GM23248 (cell line): ENCODE measurements around the gene MYO16. TPM values are rescaled to one million over a fixed set of nuclear protein-coding genes. Genes with fewer than 3 reads are reported as not detected.

ENCODE experiments used
- DNase-seq: peaks from one replicate; pipeline ENCODE4 v3.0.0-alpha.2; 2015
- H2AFZ ChIP-seq: fragments of 200-600 bp; sonication (generic); 2 replicates; pipeline ENCODE4 v1.6.1; 2016; ENCODE audit warnings: antibody characterized with exemption
- H3F3A ChIP-seq: fragments of 200-600 bp; sonication (generic); 2 replicates; pipeline ENCODE4 v1.6.1; 2016; ENCODE audit warnings: mild to moderate bottlenecking, antibody characterized with exemption, mixed run types; ENCODE audit not compliant: insufficient read depth
- H3K27ac ChIP-seq: fragments of 200-600 bp; sonication (generic); 2 replicates; pipeline ENCODE4 v1.5.1; 2016; ENCODE audit warnings: mild to moderate bottlenecking
- H3K27me3 ChIP-seq: fragments of 200-600 bp; sonication (generic); replicated peaks from 2 replicates; pipeline ENCODE4 v1.6.1; 2016; ENCODE audit warnings: mild to moderate bottlenecking; ENCODE audit not compliant: insufficient read depth
- H3K36me3 ChIP-seq: fragments of 200-600 bp; sonication (generic); 2 replicates; pipeline ENCODE4 v1.6.1; 2016; ENCODE audit warnings: low read depth, mild to moderate bottlenecking
- H3K4me1 ChIP-seq: fragments of 200-600 bp; sonication (generic); 2 replicates; pipeline ENCODE4 v1.6.1; 2016; ENCODE audit warnings: mild to moderate bottlenecking; ENCODE audit not compliant: insufficient read depth
- H3K4me2 ChIP-seq: fragments of 200-600 bp; sonication (generic); one replicate; pipeline ENCODE4 v1.6.1; 2016; ENCODE audit warnings: mild to moderate bottlenecking; ENCODE audit not compliant: unreplicated experiment
- H3K4me3 ChIP-seq: fragments of 200-600 bp; sonication (generic); 2 replicates; pipeline ENCODE4 v1.5.1; 2016; ENCODE audit warnings: mild to moderate bottlenecking
- H3K79me2 ChIP-seq: fragments of 200-600 bp; sonication (generic); 2 replicates; pipeline ENCODE4 v1.6.1; 2016; ENCODE audit warnings: mild to moderate bottlenecking; ENCODE audit not compliant: insufficient read depth
- H3K9ac ChIP-seq: fragments of 200-600 bp; sonication (generic); 2 replicates; pipeline ENCODE4 v1.6.1; 2016; ENCODE audit warnings: mild to moderate bottlenecking
- H3K9me2 ChIP-seq: fragments of 200-600 bp; sonication (generic); 2 replicates; pipeline ENCODE4 v1.6.1; 2016; ENCODE audit warnings: mixed run types, mild to moderate bottlenecking, moderate library complexity; ENCODE audit not compliant: insufficient read depth
- H3K9me3 ChIP-seq: fragments of 200-600 bp; sonication (generic); one replicate; pipeline ENCODE4 v1.6.1; 2017; ENCODE audit warnings: low read depth
- H4K20me1 ChIP-seq: fragments of 200-600 bp; sonication (generic); 2 replicates; pipeline ENCODE4 v1.6.0; 2016; ENCODE audit not compliant: insufficient read depth
- EZH2 ChIP-seq: fragments of 200-600 bp; sonication (generic); IDR thresholded peaks from 2 replicates; pipeline ENCODE4 v1.6.1; 2018; ENCODE audit warnings: antibody characterized with exemption, mild to moderate bottlenecking; ENCODE audit not compliant: insufficient read depth, poor library complexity, severe bottlenecking
- EZH2phosphoT487 ChIP-seq: fragments of 200-600 bp; sonication (generic); IDR thresholded peaks from 2 replicates; pipeline ENCODE4 v1.6.1; 2018; ENCODE audit warnings: antibody characterized with exemption, moderate library complexity, mild to moderate bottlenecking, low read depth; ENCODE audit not compliant: insufficient read depth
- WGBS, 2 experiments: methylation state at CpG; one replicate each; pipeline ENCODE4 v1.1.6; 2015 to 2017; ENCODE audit warnings: low lambda C conversion rate in 2 of 2, low coverage in 1 of 2; ENCODE audit errors: missing lambda C conversion rate in 2 of 2; 5-methylcytosine and 5-hydroxymethylcytosine counted together
- in situ Hi-C: fragments of 300-500 bp; cut with MboI; formaldehyde crosslinking; loops from 2 replicates; pipeline ENCODE4 v1.15.0; 2020
- polyA plus RNA-seq: library from polyadenylated mRNA; unstranded; fragments of >200 nt; fragmentation: Nextera tagmentation; extraction: Ambion mirVana; gene quantifications from 2 replicates; pipeline ENCODE4 v1.2.1, GENCODE V29; 2016
- total RNA-seq: library from RNA; depleted of rRNA; stranded (reverse); fragments of >200 nt; shearing (Covaris generic); gene quantifications from 2 replicates; pipeline ENCODE4 v1.2.3, GENCODE V29; 2014

The MYO16 gene
- total and polyA plus RNA-seq, 2 experiments from 2014 or later, result not detected

DNA sequence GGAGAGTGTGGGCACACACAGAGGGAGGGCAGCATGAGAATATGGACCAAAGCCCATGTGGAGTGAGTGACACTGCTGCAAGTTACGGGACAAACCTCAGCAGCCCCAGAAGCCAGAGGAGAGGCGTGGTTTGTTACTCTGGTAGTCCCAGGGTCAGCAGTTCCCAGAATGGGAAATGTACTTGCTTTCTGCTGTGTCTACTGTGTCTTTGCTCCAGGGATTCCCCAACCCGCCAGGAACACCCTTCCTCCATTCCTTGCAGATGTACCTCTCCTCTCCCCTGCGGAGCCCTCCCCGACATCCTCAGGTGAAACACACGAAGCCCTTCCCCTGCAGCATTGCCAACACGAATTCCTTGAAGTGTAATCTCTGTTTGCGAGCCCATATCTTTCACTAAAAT lies 47.2 kb downstream of the MYO16 start:
- TF ChIP-seq EZH2phosphoT487 (no peak), EZH2 (no peak)
- DNase-seq, result no peak
- Histone ChIP-seq H3K36me3 (no peaks in the 10 kb centered on the region), H3K79me2 (no peaks in the 10 kb centered on the region), H3K9ac (no peak overlapping the region), H3K27ac (no peak overlapping the region), H3K9me3 (no peaks in the 10 kb centered on the region), H2AFZ (no peak overlapping the region), H4K20me1 (no peaks in the 10 kb centered on the region), H3K4me1 (no peaks in the 10 kb centered on the region), H3K27me3 (no peaks in the 10 kb centered on the region), H3K4me2 (no peak overlapping the region), H3K4me3 (no peak overlapping the region), H3F3A (no peaks in the 10 kb centered on the region), H3K9me2 (no peaks in the 10 kb centered on the region)
- 19 to 25% methylated on average over 8 of the region's 8 CpGs for WGBS, 2 experiments
- in situ Hi-C loops, result no loop called here

DNA sequence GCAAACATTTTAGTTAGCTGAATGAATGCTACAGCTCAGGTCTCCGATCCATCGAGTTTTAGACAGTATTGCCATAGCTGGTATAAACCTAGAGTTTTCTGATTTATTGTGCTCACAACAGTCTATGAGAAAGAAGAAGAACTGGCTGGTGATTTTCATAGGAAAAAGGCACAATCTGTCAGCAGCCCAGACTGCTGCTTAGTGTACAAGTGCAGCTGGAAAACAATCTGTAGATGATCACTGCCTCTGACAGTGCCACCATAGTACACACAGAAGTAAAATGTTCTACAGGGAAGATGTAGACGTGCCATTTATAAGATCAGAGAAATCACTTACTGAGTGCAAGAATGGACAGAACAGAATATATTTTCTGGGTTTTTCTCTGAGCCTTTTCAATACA lies 48.4 kb downstream of the MYO16 start:
- no peak for TF ChIP-seq EZH2
- no peak for TF ChIP-seq EZH2phosphoT487
- H3K36me3 ChIP-seq, result no peaks in the 10 kb centered on the region
- no peaks in the 10 kb centered on the region for H3K9me2 ChIP-seq
- H3K9me3 ChIP-seq, result no peaks in the 10 kb centered on the region
- no peak overlapping the region for H3K4me3 ChIP-seq
- no peaks in the 10 kb centered on the region for H3K4me1 ChIP-seq
- H3K27me3 ChIP-seq, result no peaks in the 10 kb centered on the region
- H3K27ac ChIP-seq, result no peak overlapping the region
- no peaks in the 10 kb centered on the region for H3F3A ChIP-seq
- H3K4me2 ChIP-seq, result no peak overlapping the region
- in situ Hi-C loops, result no loop called here
- H2AFZ ChIP-seq, result no peak overlapping the region
- no peaks in the 10 kb centered on the region for H4K20me1 ChIP-seq
- no peaks in the 10 kb centered on the region for H3K79me2 ChIP-seq
- H3K9ac ChIP-seq, result no peak overlapping the region
- DNase-seq, result no peak
- WGBS, 2 experiments, result 0 to 1% methylated on average over 3 of the region's 3 CpGs

DNA sequence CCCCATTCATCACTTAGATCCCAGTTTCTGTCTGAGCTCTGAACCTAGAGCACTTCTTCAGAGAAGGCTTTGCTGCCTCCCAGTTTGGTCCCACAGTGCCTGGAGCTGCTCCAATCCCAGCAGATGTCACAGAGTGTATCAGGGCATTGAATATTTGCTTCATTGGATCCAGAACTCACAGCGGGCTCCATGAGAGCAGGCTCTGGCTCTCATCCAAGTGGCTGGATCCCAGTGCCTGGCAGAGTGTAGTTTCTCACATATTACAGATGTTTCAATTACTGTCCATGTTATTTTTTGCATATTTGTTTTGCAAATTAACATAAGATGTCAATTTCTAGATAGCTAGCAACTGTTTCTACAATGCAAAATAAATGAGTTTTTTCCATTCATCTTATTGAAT lies 50.6 kb downstream of the MYO16 start:
- Histone ChIP-seq H3K27me3 (no peaks in the 10 kb centered on the region), H3K9me3 (no peaks in the 10 kb centered on the region), H3K4me3 (no peak overlapping the region), H3K79me2 (no peaks in the 10 kb centered on the region), H3K4me2 (no peak overlapping the region), H3F3A (no peaks in the 10 kb centered on the region), H3K4me1 (no peaks in the 10 kb centered on the region), H3K9ac (no peak overlapping the region), H3K9me2 (no peaks in the 10 kb centered on the region), H3K27ac (no peak overlapping the region), H3K36me3 (no peaks in the 10 kb centered on the region), H4K20me1 (no peaks in the 10 kb centered on the region), H2AFZ (no peak overlapping the region)
- WGBS, 2 experiments, result 0% methylated on average over 1 of the region's 1 CpG
- no peak for DNase-seq
- in situ Hi-C loops, result no loop called here
- TF ChIP-seq EZH2phosphoT487 (no peak), EZH2 (no peak)

- no peaks in the 10 kb centered on the region for H3K9me2 ChIP-seq
- no peak overlapping the region for H3K4me2 ChIP-seq
- no peaks in the 10 kb centered on the region for H3K4me1 ChIP-seq
- H3K9ac ChIP-seq, result no peak overlapping the region
- TF ChIP-seq EZH2phosphoT487 (no peak), EZH2 (no peak)
- H3K36me3 ChIP-seq, result no peaks in the 10 kb centered on the region
- no peak overlapping the region for H2AFZ ChIP-seq
- in situ Hi-C loops, result no loop called here
- no peaks in the 10 kb centered on the region for H3K27me3 ChIP-seq
- H3K27ac ChIP-seq, result no peak overlapping the region
- no peak overlapping the region for H3K4me3 ChIP-seq
- H3K79me2 ChIP-seq, result no peaks in the 10 kb centered on the region
- DNase-seq, result no peak
- no peaks in the 10 kb centered on the region for H4K20me1 ChIP-seq
- no peaks in the 10 kb centered on the region for H3K9me3 ChIP-seq
- 18 to 19% methylated on average over 8 of the region's 8 CpGs for WGBS, 2 experiments
- H3F3A ChIP-seq, result no peaks in the 10 kb centered on the region
These were observed 52.7 kb downstream of the MYO16 start for GRCh38 chr13:108681986-108682575.

DNA sequence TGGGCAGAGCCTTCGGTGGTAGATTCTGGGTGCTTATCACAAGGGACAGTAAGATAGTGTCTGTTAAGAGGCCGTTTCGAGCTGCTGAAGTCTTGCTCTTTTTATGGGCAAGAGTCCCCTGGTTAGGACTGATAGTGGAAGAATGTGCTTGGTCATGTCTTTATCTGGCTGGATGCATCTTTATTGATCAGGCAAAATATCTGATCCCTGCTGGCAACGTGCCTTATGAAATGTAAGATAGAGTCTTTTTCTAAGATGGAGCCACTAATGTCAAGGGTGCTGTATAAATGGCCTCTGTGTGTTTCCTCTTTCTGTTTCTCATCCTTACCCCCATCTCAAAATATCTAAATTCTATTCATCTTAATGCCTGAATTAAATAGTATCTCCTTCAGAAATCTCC lies 53.3 kb downstream of the MYO16 start:
- H3F3A ChIP-seq, result no peaks in the 10 kb centered on the region
- no peak for DNase-seq
- no peak overlapping the region for H3K27ac ChIP-seq
- H4K20me1 ChIP-seq, result no peaks in the 10 kb centered on the region
- WGBS, 2 experiments, result 9 to 19% methylated on average over 4 of the region's 4 CpGs
- H3K9ac ChIP-seq, result no peak overlapping the region
- in situ Hi-C loops, result no loop called here
- no peak overlapping the region for H3K4me3 ChIP-seq
- no peak overlapping the region for H2AFZ ChIP-seq
- no peaks in the 10 kb centered on the region for H3K79me2 ChIP-seq
- no peak overlapping the region for H3K4me2 ChIP-seq
- no peaks in the 10 kb centered on the region for H3K9me3 ChIP-seq
- H3K27me3 ChIP-seq, result no peaks in the 10 kb centered on the region
- no peaks in the 10 kb centered on the region for H3K9me2 ChIP-seq
- H3K4me1 ChIP-seq, result no peaks in the 10 kb centered on the region
- TF ChIP-seq EZH2phosphoT487, result no peak
- TF ChIP-seq EZH2, result no peak
- no peaks in the 10 kb centered on the region for H3K36me3 ChIP-seq
